Activated T-helper 17 cell treated with anti-CD3 and anti-CD28 coated beads, Interleukin-2, amount 50 U/mL, for 72 hours (primary cell): Measurements from ENCODE around the gene FANCC. TPM values are rescaled to one million over a fixed set of nuclear protein-coding genes. Genes with fewer than 3 reads are reported as not detected.

Experiments
- ATAC-seq: fragments of 150-1000 bp; cut with Tn5 transposase; replicated peaks from 2 replicates; pipeline ENCODE4 v1.10.0; 2021; ENCODE audit warnings: mild to moderate bottlenecking, moderate library complexity
- H3K27ac Mint-ChIP-seq: one replicate; pipeline ENCODE4 v1.8.0; 2022; ENCODE audit warnings: mixed read lengths
- H3K27me3 Mint-ChIP-seq: one replicate; pipeline ENCODE4 v1.8.0; 2022; ENCODE audit warnings: mixed read lengths
- H3K36me3 Mint-ChIP-seq: one replicate; pipeline ENCODE4 v1.8.0; 2022; ENCODE audit warnings: low read depth, mild to moderate bottlenecking, mixed read lengths
- H3K4me1 Mint-ChIP-seq: one replicate; pipeline ENCODE4 v1.8.0; 2022; ENCODE audit warnings: mixed read lengths
- H3K4me3 Mint-ChIP-seq: one replicate; pipeline ENCODE4 v1.8.0; 2022; ENCODE audit warnings: mild to moderate bottlenecking, mixed read lengths
- H3K9me3 Mint-ChIP-seq: one replicate; pipeline ENCODE4 v1.8.0; 2022; ENCODE audit warnings: mixed read lengths
- total RNA-seq, 2 donors: library from RNA; stranded (reverse); gene quantifications; one replicate each; pipeline ENCODE4 v1.2.3, GENCODE V29; 2022

Gene FANCC
- total RNA-seq, 2 donors from 2014 or later: 8.8 to 13.8 TPM

GRCh38 chr9:95155220-95155619, 162.3 kb downstream of the FANCC start:
- Mint-ChIP-seq H3K27me3 (no peaks in the 10 kb centered on the region), H3K27ac (no peak overlapping the region), H3K36me3 (no peaks in the 10 kb centered on the region), H3K4me1 (no peaks in the 10 kb centered on the region), H3K9me3 (no peaks in the 10 kb centered on the region), H3K4me3 (no peak overlapping the region)
- ATAC-seq: no peak

GRCh38 chr9:95150903-95151302, 166.6 kb downstream of the FANCC start:
- Mint-ChIP-seq H3K4me1 (no peaks in the 10 kb centered on the region), H3K27me3 (no peaks in the 10 kb centered on the region), H3K27ac (no peak overlapping the region), H3K4me3 (no peak overlapping the region), H3K9me3 (no peaks in the 10 kb centered on the region), H3K36me3 (no peaks in the 10 kb centered on the region)
- ATAC-seq: no peak

- Mint-ChIP-seq H3K9me3 (no peaks in the 10 kb centered on the region), H3K36me3 (no peaks in the 10 kb centered on the region), H3K4me1 (no peaks in the 10 kb centered on the region), H3K4me3 (no peak overlapping the region), H3K27me3 (no peaks in the 10 kb centered on the region), H3K27ac (no peak overlapping the region)
- no peak for ATAC-seq
These were observed 169.3 kb downstream of the FANCC start for GRCh38 chr9:95148208-95148520.

GRCh38 chr9:95147452-95148207, 169.9 kb downstream of the FANCC start:
- no peaks in the 10 kb centered on the region for H3K4me1 Mint-ChIP-seq
- H3K36me3 Mint-ChIP-seq: no peaks in the 10 kb centered on the region
- H3K9me3 Mint-ChIP-seq: no peaks in the 10 kb centered on the region
- no peak overlapping the region for H3K4me3 Mint-ChIP-seq
- no peaks in the 10 kb centered on the region for H3K27me3 Mint-ChIP-seq
- no peak for ATAC-seq
- no peak overlapping the region for H3K27ac Mint-ChIP-seq

- no peak overlapping the region for H3K27ac Mint-ChIP-seq
- H3K4me1 Mint-ChIP-seq: no peaks in the 10 kb centered on the region
- no peak for ATAC-seq
- H3K9me3 Mint-ChIP-seq: no peaks in the 10 kb centered on the region
- H3K36me3 Mint-ChIP-seq: no peaks in the 10 kb centered on the region
- no peaks in the 10 kb centered on the region for H3K27me3 Mint-ChIP-seq
- no peak overlapping the region for H3K4me3 Mint-ChIP-seq
These were observed 173.6 kb downstream of the FANCC start for GRCh38 chr9:95143591-95144561.

GRCh38 chr9:95142728-95143127, 174.8 kb downstream of the FANCC start:
- Mint-ChIP-seq H3K4me3 (no peak overlapping the region), H3K36me3 (no peaks in the 10 kb centered on the region), H3K9me3 (no peaks in the 10 kb centered on the region), H3K27ac (no peak overlapping the region), H3K27me3 (no peaks in the 10 kb centered on the region), H3K4me1 (no peaks in the 10 kb centered on the region)
- no peak for ATAC-seq

- Mint-ChIP-seq H3K4me3 (no peak overlapping the region), H3K27me3 (no peaks in the 10 kb centered on the region), H3K27ac (no peak overlapping the region), H3K36me3 (no peaks in the 10 kb centered on the region), H3K9me3 (no peaks in the 10 kb centered on the region), H3K4me1 (peaks cover 4% of the 10 kb centered on the region)
- no peak for ATAC-seq
These were observed 175.2 kb downstream of the FANCC start for GRCh38 chr9:95142315-95142714.

GRCh38 chr9:95140821-95141220, 176.7 kb downstream of the FANCC start:
- no peak overlapping the region for H3K4me3 Mint-ChIP-seq
- peaks cover 5% of the 10 kb centered on the region for H3K4me1 Mint-ChIP-seq
- no peaks in the 10 kb centered on the region for H3K27me3 Mint-ChIP-seq
- no peaks in the 10 kb centered on the region for H3K9me3 Mint-ChIP-seq
- H3K36me3 Mint-ChIP-seq: no peaks in the 10 kb centered on the region
- no peak for ATAC-seq
- H3K27ac Mint-ChIP-seq: no peak overlapping the region

- no peaks in the 10 kb centered on the region for H3K27me3 Mint-ChIP-seq
- H3K36me3 Mint-ChIP-seq: no peaks in the 10 kb centered on the region
- no peak overlapping the region for H3K4me3 Mint-ChIP-seq
- H3K27ac Mint-ChIP-seq: no peak overlapping the region
- peaks cover 5% of the 10 kb centered on the region for H3K4me1 Mint-ChIP-seq
- no peak for ATAC-seq
- H3K9me3 Mint-ChIP-seq: no peaks in the 10 kb centered on the region
These were observed 178.4 kb downstream of the FANCC start for GRCh38 chr9:95139126-95139525.

- ATAC-seq: no peak
- H3K4me1 Mint-ChIP-seq: peaks cover 5% of the 10 kb centered on the region
These were observed 179.0 kb downstream of the FANCC start for GRCh38 chr9:95138474-95138873.

GRCh38 chr9:95137587-95138145, 179.8 kb downstream of the FANCC start:
- Mint-ChIP-seq H3K9me3 (no peaks in the 10 kb centered on the region), H3K27ac (peak overlapping the region; percentile 77), H3K4me3 (no peak overlapping the region), H3K27me3 (no peaks in the 10 kb centered on the region), H3K36me3 (no peaks in the 10 kb centered on the region), H3K4me1 (peaks cover 5% of the 10 kb centered on the region)
- ATAC-seq: no peak

More at GRCh38 chr9:95138474-95138873, 179.0 kb downstream of the FANCC start:
- Mint-ChIP-seq H3K27me3 (no peaks in the 10 kb centered on the region), H3K36me3 (no peaks in the 10 kb centered on the region), H3K4me3 (no peak overlapping the region), H3K9me3 (no peaks in the 10 kb centered on the region), H3K27ac (no peak overlapping the region)

GRCh38 chr9:95135756-95136155, 181.8 kb downstream of the FANCC start:
- Mint-ChIP-seq H3K27me3 (no peaks in the 10 kb centered on the region), H3K4me3 (no peak overlapping the region), H3K4me1 (peaks cover 5% of the 10 kb centered on the region), H3K9me3 (no peaks in the 10 kb centered on the region), H3K27ac (no peak overlapping the region), H3K36me3 (no peaks in the 10 kb centered on the region)
- no peak for ATAC-seq

GRCh38 chr9:95134457-95134881, 183.0 kb downstream of the FANCC start:
- Mint-ChIP-seq H3K4me3 (no peak overlapping the region), H3K9me3 (no peaks in the 10 kb centered on the region), H3K27ac (no peak overlapping the region), H3K4me1 (peaks cover 5% of the 10 kb centered on the region), H3K27me3 (no peaks in the 10 kb centered on the region), H3K36me3 (no peaks in the 10 kb centered on the region)
- no peak for ATAC-seq

GRCh38 chr9:95133325-95133705, 184.2 kb downstream of the FANCC start:
- no peak overlapping the region for H3K4me3 Mint-ChIP-seq
- peaks cover 5% of the 10 kb centered on the region for H3K4me1 Mint-ChIP-seq
- no peaks in the 10 kb centered on the region for H3K9me3 Mint-ChIP-seq
- H3K36me3 Mint-ChIP-seq: no peaks in the 10 kb centered on the region
- H3K27ac Mint-ChIP-seq: no peak overlapping the region
- no peaks in the 10 kb centered on the region for H3K27me3 Mint-ChIP-seq
- no peak for ATAC-seq
